ENCODE results near the gene ZHX3. TPM values are rescaled to one million over a fixed set of nuclear protein-coding genes. Genes with fewer than 3 reads are reported as not detected.

ZHX3 gene
- total and polyA plus RNA-seq, 10 of the 15 experiments (the other 5 are each of a cell fraction or from before 2014, with no cell fraction given), result 1.3 to 14.0 (median 5.0) TPM

DNA sequence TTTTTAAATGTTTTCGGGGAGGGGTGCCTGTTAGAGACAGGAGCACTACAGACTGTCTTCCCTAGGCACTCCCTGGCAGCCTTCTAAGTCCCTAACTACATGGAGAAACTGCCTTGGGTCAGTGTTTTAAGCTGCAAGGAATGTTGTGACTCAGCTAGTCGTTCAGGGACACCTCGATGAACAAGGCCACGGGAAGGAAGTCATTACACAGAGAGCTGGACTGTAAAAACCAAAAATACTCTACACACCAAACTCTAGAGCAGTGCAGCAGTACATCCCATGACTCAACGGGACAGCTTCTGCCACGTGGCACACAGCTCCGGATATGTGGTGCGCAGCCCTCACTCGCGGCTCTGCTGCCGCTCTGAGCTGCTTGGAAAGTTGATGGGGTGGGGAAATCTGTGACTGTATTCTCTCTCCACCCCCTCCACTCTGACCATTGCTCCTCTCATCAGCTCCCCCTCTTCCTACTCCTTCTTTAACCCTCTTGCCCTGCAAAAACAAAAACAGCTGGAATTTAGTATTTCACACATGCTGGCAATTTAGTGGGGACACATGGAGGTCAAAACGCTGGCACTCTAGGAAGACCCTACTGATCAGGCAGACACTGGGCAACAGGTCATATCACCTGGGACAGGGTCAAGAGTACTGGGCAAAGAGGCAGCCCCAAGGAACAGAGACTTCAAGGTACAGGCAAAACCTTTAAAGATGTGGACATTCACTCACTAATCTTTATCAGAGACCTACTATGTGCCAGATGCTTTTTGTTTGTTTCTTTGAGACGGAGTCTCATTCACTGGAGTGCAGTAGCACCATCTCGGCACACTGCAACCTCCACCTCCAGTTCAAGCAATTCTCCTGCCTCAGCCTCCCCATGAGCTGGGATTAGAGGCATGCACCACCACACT, 12.2 kb upstream of the ZHX3 start:
- ATAC-seq (peak; percentile 85), DNase-seq (ENCODE audit: low read depth, low spot score) (no peak), FAIRE-seq (peak; percentile 52)
- peak overlapping the region; percentile 93 for H2AFZ ChIP-seq (ENCODE audit: control insufficient read depth, low read depth, low read length)
- ChIA-PET POLR2A (interaction anchor here (0.9 kb wide), 2 partner anchors 24 to 26 kb away, joined by 3 read pairs; no protein-coding TSS in a partner anchor), CTCF (interaction anchor here (0.7 to 1.6 kb wide), 10 partner anchors 8 to 360 kb away, joined by 3 to 9 read pairs (median 4); no protein-coding TSS in a partner anchor), RAD21 (ENCODE audit: unreplicated experiment) (interaction anchor here (0.8 to 1.2 kb wide), 4 partner anchors 24 to 173 kb away, joined by 3 to 8 read pairs (median 4); no protein-coding TSS in a partner anchor), SMC1A (ENCODE audit: uncharacterized antibody, unreplicated experiment) (interaction anchor here (1.0 to 1.2 kb wide), 5 partner anchors 8 to 173 kb away, joined by 3 to 9 read pairs (median 3); no protein-coding TSS in a partner anchor)
- H3K36me3 ChIP-seq (ENCODE audit: control insufficient read depth in 2 of 2, insufficient read depth in 2 of 2, low read length in 1 of 2), result no peaks in the 10 kb centered on the region
- no peaks in the 10 kb centered on the region for H4K20me1 ChIP-seq (ENCODE audit: control insufficient read depth, insufficient read depth)
- no peak overlapping the region for H3K27ac ChIP-seq (ENCODE audit: control insufficient read depth, insufficient read depth)
- no peaks in the 10 kb centered on the region for H3K27me3 ChIP-seq (replicated peaks in 1 of 2; ENCODE audit: control insufficient read depth in 2 of 2, insufficient read depth in 2 of 2, low read length in 1 of 2)
- peaks cover 6% of the 10 kb centered on the region for H3K4me1 ChIP-seq (ENCODE audit: control insufficient read depth, insufficient read depth, low read length)
- no peak overlapping the region for H3K9ac ChIP-seq (ENCODE audit: control insufficient read depth, insufficient read depth, low read length)
- BruUV-seq (replicated peaks), result no TSS peak
- H3K4me3 ChIP-seq, result no peak overlapping the region
- no peaks in the 10 kb centered on the region for H3K9me3 ChIP-seq (replicated peaks; ENCODE audit: control insufficient read depth, insufficient read depth, low read length)
- in situ Hi-C loops (cut with MboI) (no loop called here), intact Hi-C loops (cut with micrococcal nuclease; ENCODE audit: unreplicated experiment) (no loop called here)
- no peaks in the 10 kb centered on the region for H3K79me2 ChIP-seq (ENCODE audit: control insufficient read depth, insufficient read depth, low read length)
- WGBS (ENCODE audit: insufficient coverage, insufficient replicate concordance, low lambda C conversion rate, missing lambda C conversion rate), result 26% methylated on average over 14 of the region's 14 CpGs
- peak overlapping the region; percentile 51 for H3K4me2 ChIP-seq (ENCODE audit: control insufficient read depth, insufficient read depth)
- TF ChIP-seq ZNF207 (IDR thresholded peaks at IDR 0.05; ENCODE audit: borderline replicate concordance) (no peak), RAD51 (IDR thresholded peaks at IDR 0.05) (0 out of 2 replicates have a peak, but pooled peaks have one; percentile 50), RUNX3 (IDR thresholded peaks at IDR 0.05; ENCODE audit: low read length) (peak; percentile 13; the same call in 1 of the 2 replicates), PKNOX1 (IDR thresholded peaks at IDR 0.05) (no peak), NFIC (IDR thresholded peaks at IDR 0.05; ENCODE audit: low read depth, low read length) (no peak), SUZ12 (IDR thresholded peaks at IDR 0.05; ENCODE audit: unreplicated experiment) (no peak)
- TF ChIP-seq, protein P1, sequence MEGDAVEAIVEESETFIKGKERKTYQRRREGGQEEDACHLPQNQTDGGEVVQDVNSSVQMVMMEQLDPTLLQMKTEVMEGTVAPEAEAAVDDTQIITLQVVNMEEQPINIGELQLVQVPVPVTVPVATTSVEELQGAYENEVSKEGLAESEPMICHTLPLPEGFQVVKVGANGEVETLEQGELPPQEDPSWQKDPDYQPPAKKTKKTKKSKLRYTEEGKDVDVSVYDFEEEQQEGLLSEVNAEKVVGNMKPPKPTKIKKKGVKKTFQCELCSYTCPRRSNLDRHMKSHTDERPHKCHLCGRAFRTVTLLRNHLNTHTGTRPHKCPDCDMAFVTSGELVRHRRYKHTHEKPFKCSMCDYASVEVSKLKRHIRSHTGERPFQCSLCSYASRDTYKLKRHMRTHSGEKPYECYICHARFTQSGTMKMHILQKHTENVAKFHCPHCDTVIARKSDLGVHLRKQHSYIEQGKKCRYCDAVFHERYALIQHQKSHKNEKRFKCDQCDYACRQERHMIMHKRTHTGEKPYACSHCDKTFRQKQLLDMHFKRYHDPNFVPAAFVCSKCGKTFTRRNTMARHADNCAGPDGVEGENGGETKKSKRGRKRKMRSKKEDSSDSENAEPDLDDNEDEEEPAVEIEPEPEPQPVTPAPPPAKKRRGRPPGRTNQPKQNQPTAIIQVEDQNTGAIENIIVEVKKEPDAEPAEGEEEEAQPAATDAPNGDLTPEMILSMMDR (IDR thresholded peaks at IDR 0.05 in 2 of 3, conservative IDR thresholded peaks at IDR 0.05 in 1 of 3; ENCODE audit: control insufficient read depth in 2 of 3, extremely low read depth in 1 of 3, insufficient read depth in 1 of 3, low read depth in 3 of 3, low read length in 3 of 3), result no peak
- TF ChIP-seq, protein P2, sequence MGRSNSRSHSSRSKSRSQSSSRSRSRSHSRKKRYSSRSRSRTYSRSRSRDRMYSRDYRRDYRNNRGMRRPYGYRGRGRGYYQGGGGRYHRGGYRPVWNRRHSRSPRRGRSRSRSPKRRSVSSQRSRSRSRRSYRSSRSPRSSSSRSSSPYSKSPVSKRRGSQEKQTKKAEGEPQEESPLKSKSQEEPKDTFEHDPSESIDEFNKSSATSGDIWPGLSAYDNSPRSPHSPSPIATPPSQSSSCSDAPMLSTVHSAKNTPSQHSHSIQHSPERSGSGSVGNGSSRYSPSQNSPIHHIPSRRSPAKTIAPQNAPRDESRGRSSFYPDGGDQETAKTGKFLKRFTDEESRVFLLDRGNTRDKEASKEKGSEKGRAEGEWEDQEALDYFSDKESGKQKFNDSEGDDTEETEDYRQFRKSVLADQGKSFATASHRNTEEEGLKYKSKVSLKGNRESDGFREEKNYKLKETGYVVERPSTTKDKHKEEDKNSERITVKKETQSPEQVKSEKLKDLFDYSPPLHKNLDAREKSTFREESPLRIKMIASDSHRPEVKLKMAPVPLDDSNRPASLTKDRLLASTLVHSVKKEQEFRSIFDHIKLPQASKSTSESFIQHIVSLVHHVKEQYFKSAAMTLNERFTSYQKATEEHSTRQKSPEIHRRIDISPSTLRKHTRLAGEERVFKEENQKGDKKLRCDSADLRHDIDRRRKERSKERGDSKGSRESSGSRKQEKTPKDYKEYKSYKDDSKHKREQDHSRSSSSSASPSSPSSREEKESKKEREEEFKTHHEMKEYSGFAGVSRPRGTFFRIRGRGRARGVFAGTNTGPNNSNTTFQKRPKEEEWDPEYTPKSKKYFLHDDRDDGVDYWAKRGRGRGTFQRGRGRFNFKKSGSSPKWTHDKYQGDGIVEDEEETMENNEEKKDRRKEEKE (IDR thresholded peaks at IDR 0.05), result no peak
- TF ChIP-seq, protein P3, sequence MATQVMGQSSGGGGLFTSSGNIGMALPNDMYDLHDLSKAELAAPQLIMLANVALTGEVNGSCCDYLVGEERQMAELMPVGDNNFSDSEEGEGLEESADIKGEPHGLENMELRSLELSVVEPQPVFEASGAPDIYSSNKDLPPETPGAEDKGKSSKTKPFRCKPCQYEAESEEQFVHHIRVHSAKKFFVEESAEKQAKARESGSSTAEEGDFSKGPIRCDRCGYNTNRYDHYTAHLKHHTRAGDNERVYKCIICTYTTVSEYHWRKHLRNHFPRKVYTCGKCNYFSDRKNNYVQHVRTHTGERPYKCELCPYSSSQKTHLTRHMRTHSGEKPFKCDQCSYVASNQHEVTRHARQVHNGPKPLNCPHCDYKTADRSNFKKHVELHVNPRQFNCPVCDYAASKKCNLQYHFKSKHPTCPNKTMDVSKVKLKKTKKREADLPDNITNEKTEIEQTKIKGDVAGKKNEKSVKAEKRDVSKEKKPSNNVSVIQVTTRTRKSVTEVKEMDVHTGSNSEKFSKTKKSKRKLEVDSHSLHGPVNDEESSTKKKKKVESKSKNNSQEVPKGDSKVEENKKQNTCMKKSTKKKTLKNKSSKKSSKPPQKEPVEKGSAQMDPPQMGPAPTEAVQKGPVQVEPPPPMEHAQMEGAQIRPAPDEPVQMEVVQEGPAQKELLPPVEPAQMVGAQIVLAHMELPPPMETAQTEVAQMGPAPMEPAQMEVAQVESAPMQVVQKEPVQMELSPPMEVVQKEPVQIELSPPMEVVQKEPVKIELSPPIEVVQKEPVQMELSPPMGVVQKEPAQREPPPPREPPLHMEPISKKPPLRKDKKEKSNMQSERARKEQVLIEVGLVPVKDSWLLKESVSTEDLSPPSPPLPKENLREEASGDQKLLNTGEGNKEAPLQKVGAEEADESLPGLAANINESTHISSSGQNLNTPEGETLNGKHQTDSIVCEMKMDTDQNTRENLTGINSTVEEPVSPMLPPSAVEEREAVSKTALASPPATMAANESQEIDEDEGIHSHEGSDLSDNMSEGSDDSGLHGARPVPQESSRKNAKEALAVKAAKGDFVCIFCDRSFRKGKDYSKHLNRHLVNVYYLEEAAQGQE (IDR thresholded peaks at IDR 0.05; ENCODE audit: low read depth, low read length), result no peak
